ENCODE data around the gene NEDD8. TPM values are rescaled to one million over a fixed set of nuclear protein-coding genes. Genes with fewer than 3 reads are reported as not detected.

Gene NEDD8
- total and polyA plus RNA-seq, 2 experiments from 2014 or later = 130 to 418 TPM

DNA sequence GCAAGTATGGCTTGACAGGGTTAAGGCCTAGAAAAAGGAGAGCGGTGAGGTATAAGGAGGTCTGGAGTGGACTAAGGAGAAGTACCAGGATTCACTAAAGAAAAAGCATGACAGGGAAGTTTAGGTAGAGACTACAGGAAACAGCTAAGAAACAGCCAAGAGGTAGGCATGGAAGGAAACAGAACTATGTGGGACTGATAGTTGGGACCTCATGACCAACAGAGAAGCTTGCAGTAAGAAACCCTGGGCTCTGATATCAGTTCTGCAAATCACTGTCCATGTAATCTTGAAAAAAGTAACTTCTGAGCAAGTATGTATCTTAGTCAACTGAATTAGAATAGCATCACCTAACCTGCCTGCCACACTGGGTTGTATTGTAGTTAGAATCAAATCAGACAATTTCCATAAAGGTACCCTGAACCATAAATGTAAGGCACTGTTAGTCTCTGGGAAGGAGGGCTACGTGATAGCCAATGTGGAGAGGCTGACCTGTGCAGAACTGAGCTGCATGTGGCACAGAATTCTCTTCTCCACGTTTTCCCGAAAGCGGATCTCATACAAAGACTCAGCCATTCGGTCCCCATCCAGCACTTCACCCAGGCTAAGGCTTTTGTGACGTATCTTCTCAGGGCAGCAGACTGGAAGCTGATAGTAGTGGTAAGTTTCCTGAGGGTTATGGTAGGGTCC is 37.8 kb downstream of the NEDD8 start:
- ATAC-seq = no peak
- peaks cover 6% of the 10 kb centered on the region for H3K9me3 Mint-ChIP-seq
- Histone ChIP-seq H3K4me2 (peak overlapping the region; percentile 90), H3F3A (replicated peaks; ENCODE audit: low read depth) (peaks cover 18% of the 10 kb centered on the region), H3K27ac (ENCODE audit: low read depth) (no peak overlapping the region), H4K20me1 (replicated peaks; ENCODE audit: insufficient read depth) (no peaks in the 10 kb centered on the region; the same call in 1 of the 2 replicates), H3K79me2 (replicated peaks; ENCODE audit: insufficient read depth) (0 out of 2 replicates have a peak, but pooled peaks cover 2% of the 10 kb centered on the region), H3K27me3 (ENCODE audit: insufficient read depth) (no peaks in the 10 kb centered on the region), H3K4me3 (peak overlapping the region; percentile 95), H2AFZ (no peak overlapping the region; the same call in 1 of the 2 replicates), H3K4me1 (ENCODE audit: insufficient read depth) (peaks cover 8% of the 10 kb centered on the region), H3K36me3 (ENCODE audit: insufficient read depth) (no peaks in the 10 kb centered on the region), H3K9me2 (ENCODE audit: insufficient read depth) (no peaks in the 10 kb centered on the region)
- H3K4me3 Mint-ChIP-seq = peak overlapping the region; percentile 91
- H3K36me3 Mint-ChIP-seq (ENCODE audit: low read depth) = peaks cover 46% of the 10 kb centered on the region
- 0 out of 2 replicates have a peak overlapping the region, but pooled peaks have one; percentile 40 for H3K27ac Mint-ChIP-seq
- TF ChIP-seq EZH2phosphoT487 (IDR thresholded peaks at IDR 0.05; ENCODE audit: unreplicated experiment) (no peak), JUNB (IDR thresholded peaks at IDR 0.05; ENCODE audit: unreplicated experiment) (no peak), NANOG (IDR thresholded peaks at IDR 0.05; ENCODE audit: borderline replicate concordance) (no peak), EZH2 (IDR thresholded peaks at IDR 0.05; ENCODE audit: low read depth, unreplicated experiment) (no peak), ZNF331 (CRISPR knock-in tag; IDR thresholded peaks at IDR 0.05; ENCODE audit: low read depth) (no peak), CREB1 (CRISPR knock-in tag; IDR thresholded peaks at IDR 0.05; ENCODE audit: low read depth) (no peak), POLR2AphosphoS5 (IDR thresholded peaks at IDR 0.05; ENCODE audit: low read depth) (no peak)
- TF ChIP-seq, protein P1, sequence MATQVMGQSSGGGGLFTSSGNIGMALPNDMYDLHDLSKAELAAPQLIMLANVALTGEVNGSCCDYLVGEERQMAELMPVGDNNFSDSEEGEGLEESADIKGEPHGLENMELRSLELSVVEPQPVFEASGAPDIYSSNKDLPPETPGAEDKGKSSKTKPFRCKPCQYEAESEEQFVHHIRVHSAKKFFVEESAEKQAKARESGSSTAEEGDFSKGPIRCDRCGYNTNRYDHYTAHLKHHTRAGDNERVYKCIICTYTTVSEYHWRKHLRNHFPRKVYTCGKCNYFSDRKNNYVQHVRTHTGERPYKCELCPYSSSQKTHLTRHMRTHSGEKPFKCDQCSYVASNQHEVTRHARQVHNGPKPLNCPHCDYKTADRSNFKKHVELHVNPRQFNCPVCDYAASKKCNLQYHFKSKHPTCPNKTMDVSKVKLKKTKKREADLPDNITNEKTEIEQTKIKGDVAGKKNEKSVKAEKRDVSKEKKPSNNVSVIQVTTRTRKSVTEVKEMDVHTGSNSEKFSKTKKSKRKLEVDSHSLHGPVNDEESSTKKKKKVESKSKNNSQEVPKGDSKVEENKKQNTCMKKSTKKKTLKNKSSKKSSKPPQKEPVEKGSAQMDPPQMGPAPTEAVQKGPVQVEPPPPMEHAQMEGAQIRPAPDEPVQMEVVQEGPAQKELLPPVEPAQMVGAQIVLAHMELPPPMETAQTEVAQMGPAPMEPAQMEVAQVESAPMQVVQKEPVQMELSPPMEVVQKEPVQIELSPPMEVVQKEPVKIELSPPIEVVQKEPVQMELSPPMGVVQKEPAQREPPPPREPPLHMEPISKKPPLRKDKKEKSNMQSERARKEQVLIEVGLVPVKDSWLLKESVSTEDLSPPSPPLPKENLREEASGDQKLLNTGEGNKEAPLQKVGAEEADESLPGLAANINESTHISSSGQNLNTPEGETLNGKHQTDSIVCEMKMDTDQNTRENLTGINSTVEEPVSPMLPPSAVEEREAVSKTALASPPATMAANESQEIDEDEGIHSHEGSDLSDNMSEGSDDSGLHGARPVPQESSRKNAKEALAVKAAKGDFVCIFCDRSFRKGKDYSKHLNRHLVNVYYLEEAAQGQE (IDR thresholded peaks at IDR 0.05; ENCODE audit: unreplicated experiment) = no peak
- TF ChIP-seq, protein P2, sequence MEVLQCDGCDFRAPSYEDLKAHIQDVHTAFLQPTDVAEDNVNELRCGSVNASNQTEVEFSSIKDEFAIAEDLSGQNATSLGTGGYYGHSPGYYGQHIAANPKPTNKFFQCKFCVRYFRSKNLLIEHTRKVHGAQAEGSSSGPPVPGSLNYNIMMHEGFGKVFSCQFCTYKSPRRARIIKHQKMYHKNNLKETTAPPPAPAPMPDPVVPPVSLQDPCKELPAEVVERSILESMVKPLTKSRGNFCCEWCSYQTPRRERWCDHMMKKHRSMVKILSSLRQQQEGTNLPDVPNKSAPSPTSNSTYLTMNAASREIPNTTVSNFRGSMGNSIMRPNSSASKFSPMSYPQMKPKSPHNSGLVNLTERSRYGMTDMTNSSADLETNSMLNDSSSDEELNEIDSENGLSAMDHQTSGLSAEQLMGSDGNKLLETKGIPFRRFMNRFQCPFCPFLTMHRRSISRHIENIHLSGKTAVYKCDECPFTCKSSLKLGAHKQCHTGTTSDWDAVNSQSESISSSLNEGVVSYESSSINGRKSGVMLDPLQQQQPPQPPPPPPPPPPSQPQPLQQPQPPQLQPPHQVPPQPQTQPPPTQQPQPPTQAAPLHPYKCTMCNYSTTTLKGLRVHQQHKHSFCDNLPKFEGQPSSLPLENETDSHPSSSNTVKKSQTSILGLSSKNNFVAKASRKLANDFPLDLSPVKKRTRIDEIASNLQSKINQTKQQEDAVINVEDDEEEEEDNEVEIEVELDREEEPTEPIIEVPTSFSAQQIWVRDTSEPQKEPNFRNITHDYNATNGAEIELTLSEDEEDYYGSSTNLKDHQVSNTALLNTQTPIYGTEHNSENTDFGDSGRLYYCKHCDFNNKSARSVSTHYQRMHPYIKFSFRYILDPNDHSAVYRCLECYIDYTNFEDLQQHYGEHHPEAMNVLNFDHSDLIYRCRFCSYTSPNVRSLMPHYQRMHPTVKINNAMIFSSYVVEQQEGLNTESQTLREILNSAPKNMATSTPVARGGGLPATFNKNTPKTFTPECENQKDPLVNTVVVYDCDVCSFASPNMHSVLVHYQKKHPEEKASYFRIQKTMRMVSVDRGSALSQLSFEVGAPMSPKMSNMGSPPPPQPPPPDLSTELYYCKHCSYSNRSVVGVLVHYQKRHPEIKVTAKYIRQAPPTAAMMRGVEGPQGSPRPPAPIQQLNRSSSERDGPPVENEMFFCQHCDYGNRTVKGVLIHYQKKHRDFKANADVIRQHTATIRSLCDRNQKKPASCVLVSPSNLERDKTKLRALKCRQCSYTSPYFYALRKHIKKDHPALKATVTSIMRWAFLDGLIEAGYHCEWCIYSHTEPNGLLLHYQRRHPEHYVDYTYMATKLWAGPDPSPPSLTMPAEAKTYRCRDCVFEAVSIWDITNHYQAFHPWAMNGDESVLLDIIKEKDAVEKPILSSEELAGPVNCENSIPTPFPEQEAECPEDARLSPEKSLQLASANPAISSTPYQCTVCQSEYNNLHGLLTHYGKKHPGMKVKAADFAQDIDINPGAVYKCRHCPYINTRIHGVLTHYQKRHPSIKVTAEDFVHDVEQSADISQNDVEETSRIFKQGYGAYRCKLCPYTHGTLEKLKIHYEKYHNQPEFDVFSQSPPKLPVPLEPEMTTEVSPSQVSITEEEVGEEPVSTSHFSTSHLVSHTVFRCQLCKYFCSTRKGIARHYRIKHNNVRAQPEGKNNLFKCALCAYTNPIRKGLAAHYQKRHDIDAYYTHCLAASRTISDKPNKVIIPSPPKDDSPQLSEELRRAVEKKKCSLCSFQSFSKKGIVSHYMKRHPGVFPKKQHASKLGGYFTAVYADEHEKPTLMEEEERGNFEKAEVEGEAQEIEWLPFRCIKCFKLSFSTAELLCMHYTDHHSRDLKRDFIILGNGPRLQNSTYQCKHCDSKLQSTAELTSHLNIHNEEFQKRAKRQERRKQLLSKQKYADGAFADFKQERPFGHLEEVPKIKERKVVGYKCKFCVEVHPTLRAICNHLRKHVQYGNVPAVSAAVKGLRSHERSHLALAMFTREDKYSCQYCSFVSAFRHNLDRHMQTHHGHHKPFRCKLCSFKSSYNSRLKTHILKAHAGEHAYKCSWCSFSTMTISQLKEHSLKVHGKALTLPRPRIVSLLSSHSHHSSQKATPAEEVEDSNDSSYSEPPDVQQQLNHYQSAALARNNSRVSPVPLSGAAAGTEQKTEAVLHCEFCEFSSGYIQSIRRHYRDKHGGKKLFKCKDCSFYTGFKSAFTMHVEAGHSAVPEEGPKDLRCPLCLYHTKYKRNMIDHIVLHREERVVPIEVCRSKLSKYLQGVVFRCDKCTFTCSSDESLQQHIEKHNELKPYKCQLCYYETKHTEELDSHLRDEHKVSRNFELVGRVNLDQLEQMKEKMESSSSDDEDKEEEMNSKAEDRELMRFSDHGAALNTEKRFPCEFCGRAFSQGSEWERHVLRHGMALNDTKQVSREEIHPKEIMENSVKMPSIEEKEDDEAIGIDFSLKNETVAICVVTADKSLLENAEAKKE (CRISPR knock-in tag; IDR thresholded peaks at IDR 0.05) = no peak
- TF ChIP-seq, protein P3, sequence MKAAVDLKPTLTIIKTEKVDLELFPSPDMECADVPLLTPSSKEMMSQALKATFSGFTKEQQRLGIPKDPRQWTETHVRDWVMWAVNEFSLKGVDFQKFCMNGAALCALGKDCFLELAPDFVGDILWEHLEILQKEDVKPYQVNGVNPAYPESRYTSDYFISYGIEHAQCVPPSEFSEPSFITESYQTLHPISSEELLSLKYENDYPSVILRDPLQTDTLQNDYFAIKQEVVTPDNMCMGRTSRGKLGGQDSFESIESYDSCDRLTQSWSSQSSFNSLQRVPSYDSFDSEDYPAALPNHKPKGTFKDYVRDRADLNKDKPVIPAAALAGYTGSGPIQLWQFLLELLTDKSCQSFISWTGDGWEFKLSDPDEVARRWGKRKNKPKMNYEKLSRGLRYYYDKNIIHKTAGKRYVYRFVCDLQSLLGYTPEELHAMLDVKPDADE (IDR thresholded peaks at IDR 0.05) = no peak
- peaks cover 26% of the 10 kb centered on the region for H3K4me1 Mint-ChIP-seq
- peaks cover 11% of the 10 kb centered on the region for H3K27me3 Mint-ChIP-seq (ENCODE audit: insufficient read depth, low read depth, poor library complexity)
- DNase-seq (ENCODE audit: low spot score) = no peak

All from GM23338 (cell line).